ENCODE results near the gene KLHL41.

DNA sequence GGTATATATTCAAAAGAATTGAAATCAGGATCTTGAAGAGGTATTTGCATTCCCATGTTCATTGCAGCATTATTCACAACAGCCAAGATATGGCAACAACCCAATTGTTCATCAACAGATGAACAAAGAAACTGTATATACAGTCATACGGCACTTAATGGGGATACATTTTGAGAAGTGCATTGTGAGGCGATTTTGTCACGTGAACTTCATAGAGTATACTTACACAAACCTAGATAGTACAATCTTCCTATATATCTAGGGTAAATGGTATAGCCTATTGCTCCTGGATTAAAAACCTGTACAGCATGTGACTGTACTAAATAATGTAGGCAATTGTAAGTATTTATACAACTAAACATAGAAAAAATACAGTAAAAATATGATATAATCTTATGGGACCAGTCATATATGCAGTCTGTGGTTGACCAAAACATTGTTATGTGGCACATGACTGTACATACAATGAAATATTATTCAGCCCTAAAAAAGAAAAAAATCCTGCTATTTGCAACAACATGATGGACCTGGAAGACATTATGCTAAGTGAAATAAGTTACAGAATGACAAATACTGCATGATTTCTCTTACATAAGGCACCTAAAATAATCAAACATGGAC lies 39.4 kb upstream of the KLHL41 start:
- TF ChIP-seq, protein P1, sequence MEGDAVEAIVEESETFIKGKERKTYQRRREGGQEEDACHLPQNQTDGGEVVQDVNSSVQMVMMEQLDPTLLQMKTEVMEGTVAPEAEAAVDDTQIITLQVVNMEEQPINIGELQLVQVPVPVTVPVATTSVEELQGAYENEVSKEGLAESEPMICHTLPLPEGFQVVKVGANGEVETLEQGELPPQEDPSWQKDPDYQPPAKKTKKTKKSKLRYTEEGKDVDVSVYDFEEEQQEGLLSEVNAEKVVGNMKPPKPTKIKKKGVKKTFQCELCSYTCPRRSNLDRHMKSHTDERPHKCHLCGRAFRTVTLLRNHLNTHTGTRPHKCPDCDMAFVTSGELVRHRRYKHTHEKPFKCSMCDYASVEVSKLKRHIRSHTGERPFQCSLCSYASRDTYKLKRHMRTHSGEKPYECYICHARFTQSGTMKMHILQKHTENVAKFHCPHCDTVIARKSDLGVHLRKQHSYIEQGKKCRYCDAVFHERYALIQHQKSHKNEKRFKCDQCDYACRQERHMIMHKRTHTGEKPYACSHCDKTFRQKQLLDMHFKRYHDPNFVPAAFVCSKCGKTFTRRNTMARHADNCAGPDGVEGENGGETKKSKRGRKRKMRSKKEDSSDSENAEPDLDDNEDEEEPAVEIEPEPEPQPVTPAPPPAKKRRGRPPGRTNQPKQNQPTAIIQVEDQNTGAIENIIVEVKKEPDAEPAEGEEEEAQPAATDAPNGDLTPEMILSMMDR (IDR thresholded peaks at IDR 0.05) = no peak
- no peak for TF ChIP-seq POLR2A (IDR thresholded peaks at IDR 0.05)
